ENCODE measurements around the gene TBC1D13. TPM values are rescaled to one million over a fixed set of nuclear protein-coding genes. Genes with fewer than 3 reads are reported as not detected.

Gene TBC1D13
- total RNA-seq, 1 donor from 2014 or later: 25.6 TPM

- no peaks in the 10 kb centered on the region for H3K4me1 ChIP-seq
- H3K9me3 ChIP-seq: no peaks in the 10 kb centered on the region
- H3K4me3 ChIP-seq: no peak overlapping the region
- no peak for TF ChIP-seq CTCF (IDR thresholded peaks at IDR 0.05)
- ATAC-seq (no peak), DNase-seq (no peak)
- no peaks in the 10 kb centered on the region for H3K27me3 ChIP-seq (ENCODE audit: low read depth)
- no peak overlapping the region for H3K27ac ChIP-seq
- H3K36me3 ChIP-seq: peaks cover 98% of the 10 kb centered on the region
- intact Hi-C loops (cut with DNase I): no loop called here
Observed at GRCh38 chr9:128800061-128800460, 13.0 kb downstream of the TBC1D13 start.

GRCh38 chr9:128802482-128802881 lies 15.4 kb downstream of the TBC1D13 start:
- Histone ChIP-seq H3K9me3 (no peaks in the 10 kb centered on the region), H3K4me3 (no peak overlapping the region), H3K36me3 (peaks cover 98% of the 10 kb centered on the region), H3K4me1 (no peaks in the 10 kb centered on the region), H3K27me3 (ENCODE audit: low read depth) (no peaks in the 10 kb centered on the region), H3K27ac (no peak overlapping the region)
- intact Hi-C loops (cut with DNase I): no loop called here
- DNase-seq: no peak
- ATAC-seq: no peak
- TF ChIP-seq CTCF (IDR thresholded peaks at IDR 0.05): no peak

GRCh38 chr9:128805661-128806060 lies 18.6 kb downstream of the TBC1D13 start:
- Histone ChIP-seq H3K27ac (no peak overlapping the region), H3K36me3 (peaks cover 80% of the 10 kb centered on the region), H3K4me3 (no peak overlapping the region), H3K27me3 (ENCODE audit: low read depth) (no peaks in the 10 kb centered on the region), H3K4me1 (no peaks in the 10 kb centered on the region), H3K9me3 (no peaks in the 10 kb centered on the region)
- DNase-seq: no peak
- intact Hi-C loops (cut with DNase I): no loop called here
- no peak for ATAC-seq
- TF ChIP-seq CTCF (IDR thresholded peaks at IDR 0.05): no peak

GRCh38 chr9:128807827-128808226 lies 20.8 kb downstream of the TBC1D13 start:
- no peak for DNase-seq
- ATAC-seq: no peak
- intact Hi-C loops (cut with DNase I): no loop called here
- Histone ChIP-seq H3K9me3 (no peaks in the 10 kb centered on the region), H3K27ac (no peak overlapping the region), H3K4me3 (no peak overlapping the region), H3K4me1 (no peaks in the 10 kb centered on the region), H3K27me3 (ENCODE audit: low read depth) (no peaks in the 10 kb centered on the region), H3K36me3 (peaks cover 61% of the 10 kb centered on the region)
- no peak for TF ChIP-seq CTCF (IDR thresholded peaks at IDR 0.05)

- ATAC-seq (no peak), DNase-seq (no peak)
- H3K4me1 ChIP-seq: no peaks in the 10 kb centered on the region
- H3K4me3 ChIP-seq: no peak overlapping the region
- TF ChIP-seq CTCF (IDR thresholded peaks at IDR 0.05): no peak
- H3K27ac ChIP-seq: no peak overlapping the region
- intact Hi-C loops (cut with DNase I): no loop called here
- no peaks in the 10 kb centered on the region for H3K9me3 ChIP-seq
- no peaks in the 10 kb centered on the region for H3K27me3 ChIP-seq (ENCODE audit: low read depth)
- H3K36me3 ChIP-seq: peaks cover 54% of the 10 kb centered on the region
Observed at GRCh38 chr9:128808543-128808942, 21.5 kb downstream of the TBC1D13 start.
